Measurements from ENCODE around the gene YPEL2. TPM values are rescaled to one million over a fixed set of nuclear protein-coding genes. Genes with fewer than 3 reads are reported as not detected.
"Not testable (repeated sequence)": the region's sequence is repeated elsewhere in the genome, so short reads cannot be mapped to it uniquely, and the experiment has no call there.

The YPEL2 gene
- total RNA-seq, 1 donor from 2014 or later, result 37.3 TPM

DNA sequence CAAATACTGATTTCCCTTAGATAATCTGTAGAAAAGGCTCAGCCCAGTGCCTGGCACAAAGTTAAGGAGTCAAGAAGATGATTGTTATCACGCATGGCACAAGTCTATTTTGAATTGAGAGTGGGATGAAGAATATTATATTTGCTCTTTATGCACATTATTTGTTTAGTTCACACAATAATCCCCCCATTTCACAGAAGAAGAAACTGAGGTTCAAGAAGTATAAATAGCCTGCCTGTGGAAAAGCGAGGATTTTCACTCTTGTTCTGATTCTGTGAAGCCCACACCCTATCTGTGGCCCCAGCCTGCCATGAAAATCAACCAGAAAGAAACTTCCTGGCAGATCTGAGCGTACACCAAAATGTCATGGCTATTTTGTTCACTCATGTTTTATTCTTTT, 73.0 kb downstream of the YPEL2 start:
- no peak for DNase-seq (ENCODE audit: low read depth)

DNA sequence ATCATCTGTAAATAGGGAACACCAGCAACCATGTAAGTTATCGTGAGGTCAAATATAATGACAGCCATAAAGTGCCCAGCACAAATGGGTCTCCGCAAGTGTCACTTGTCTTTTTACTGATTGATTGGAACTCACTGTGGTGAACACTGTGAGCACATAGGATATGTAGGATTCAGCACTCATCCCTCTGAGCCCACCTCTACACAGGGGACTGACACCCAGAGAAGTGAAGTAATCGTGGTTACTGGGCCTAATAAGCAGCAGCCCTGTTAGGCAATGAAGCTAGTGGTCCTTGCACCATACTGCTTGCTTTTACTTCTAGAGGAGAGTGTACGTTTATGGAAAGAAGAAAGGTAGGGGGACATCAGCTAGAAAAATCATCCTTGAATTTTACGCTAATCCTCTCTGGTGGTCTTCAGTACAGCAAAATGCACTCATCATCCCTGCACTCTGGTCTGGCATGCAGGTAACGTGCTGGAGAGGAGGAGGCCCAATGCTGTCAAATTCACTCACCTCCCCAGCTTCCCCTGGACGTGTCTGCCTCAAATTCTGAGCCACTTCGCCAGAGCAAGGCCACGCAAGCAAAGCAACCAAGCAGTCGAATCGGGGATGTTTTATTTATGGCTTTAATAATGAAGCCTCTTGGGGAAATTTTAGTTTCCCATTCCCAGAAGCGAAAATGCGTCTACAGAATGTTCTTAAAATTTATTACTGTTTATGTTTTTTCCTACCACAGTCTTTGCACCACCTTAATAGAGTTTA, 74.7 kb downstream of the YPEL2 start:
- DNase-seq (ENCODE audit: low read depth), result no peak

DNA sequence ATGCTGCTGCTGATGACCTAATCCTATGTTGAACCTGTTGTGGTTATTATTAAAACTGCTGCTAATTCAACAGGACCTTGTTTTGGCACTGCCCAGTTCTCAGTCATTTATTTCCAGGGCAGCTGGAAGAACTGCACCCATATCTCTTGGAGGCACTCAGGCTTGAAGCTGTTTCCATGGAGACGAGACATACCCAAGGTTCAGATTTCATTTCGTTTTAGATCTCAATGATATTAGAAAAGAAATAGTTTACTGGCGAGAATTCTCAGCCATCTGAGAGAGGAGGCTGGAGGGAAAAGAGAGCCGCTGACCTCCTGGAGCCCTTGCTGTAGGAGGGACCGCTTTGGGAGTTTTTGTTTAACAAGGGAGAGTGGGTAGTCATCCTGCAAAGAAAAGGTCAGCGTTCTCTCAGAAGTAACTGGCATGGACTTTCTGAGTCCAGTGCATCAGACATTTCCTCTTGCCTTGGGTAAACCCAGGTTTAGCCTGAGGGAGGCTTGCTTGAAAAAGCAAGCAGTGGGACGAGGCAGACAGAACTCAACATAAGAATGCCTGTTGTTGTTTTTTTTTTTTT, 75.4 kb downstream of the YPEL2 start:
- peak; percentile 96 for DNase-seq (ENCODE audit: low read depth)

DNA sequence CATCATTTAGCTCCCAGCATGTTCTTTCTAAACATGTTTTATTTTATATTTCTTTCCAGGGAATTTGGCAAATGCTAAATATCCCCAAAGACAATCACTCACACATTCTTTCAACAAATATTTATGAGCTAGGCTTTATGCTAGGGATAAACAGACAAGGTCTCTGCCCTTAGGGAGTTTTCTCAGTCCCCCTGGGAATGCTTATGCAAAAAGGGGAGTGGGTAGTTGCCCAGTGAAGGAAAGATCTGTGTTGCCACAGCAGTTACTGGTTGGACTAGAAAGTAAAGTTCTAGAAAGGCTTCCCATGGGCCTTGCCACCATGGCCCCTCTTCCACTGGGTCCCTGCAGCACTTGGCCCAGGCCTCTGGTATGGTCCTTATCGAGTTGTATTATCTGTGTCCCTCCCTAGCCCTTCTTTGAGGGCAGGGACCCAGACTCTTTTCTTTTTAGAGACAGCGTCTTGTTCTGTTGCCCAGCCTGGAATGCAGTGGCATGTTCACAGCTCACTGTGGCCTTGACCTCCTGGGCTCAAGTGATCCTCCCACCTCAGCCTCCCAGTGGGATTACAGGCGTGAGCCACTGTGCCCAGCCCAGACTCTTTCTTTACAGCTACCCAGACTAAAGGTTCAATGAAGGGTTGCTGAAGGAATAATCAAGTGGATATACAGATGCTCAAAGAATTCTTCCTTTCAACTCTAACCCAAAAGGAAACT, 78.0 kb downstream of the YPEL2 start:
- no peak for DNase-seq (ENCODE audit: low read depth)

DNA sequence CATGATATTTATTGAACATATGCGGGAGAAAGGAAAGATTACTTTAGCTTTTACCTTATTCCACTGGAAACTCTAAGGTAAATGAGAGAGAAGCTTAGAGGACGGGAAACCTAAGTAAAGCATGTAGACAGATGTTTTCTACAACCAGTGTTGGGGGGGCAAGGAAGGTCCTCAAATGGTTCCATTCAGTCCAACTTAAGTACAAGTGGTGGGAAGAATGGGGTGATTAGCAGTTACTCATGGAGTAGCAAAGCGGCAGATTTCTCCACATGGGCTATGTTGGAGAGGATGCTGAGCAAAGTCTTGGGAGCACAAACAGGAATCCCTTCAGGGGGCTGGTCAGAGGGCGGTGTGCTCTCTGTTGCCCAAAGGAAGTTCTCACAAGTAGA, 78.6 kb downstream of the YPEL2 start:
- DNase-seq (ENCODE audit: low read depth), result no peak

DNA sequence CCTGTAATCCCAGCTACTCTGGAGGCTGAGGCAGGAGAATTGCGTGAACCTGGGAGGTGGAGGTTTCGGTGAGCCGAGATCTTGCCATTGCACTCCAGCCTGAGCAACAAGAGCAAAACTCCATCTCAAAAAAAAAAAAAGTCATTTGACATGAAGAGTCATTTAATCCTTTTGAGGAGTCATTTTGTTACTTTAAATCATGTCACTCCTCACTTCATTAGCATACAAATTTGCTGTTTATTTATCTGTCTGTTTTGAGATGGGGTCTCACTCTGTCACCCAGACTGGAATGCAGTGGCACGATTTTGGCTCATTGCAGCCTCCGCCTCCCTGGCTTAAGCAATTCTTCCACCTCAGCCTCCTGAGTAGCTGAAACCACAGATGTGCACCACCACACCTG, 81.0 kb downstream of the YPEL2 start:
- not testable (repeated sequence) for DNase-seq (ENCODE audit: low read depth)

DNA sequence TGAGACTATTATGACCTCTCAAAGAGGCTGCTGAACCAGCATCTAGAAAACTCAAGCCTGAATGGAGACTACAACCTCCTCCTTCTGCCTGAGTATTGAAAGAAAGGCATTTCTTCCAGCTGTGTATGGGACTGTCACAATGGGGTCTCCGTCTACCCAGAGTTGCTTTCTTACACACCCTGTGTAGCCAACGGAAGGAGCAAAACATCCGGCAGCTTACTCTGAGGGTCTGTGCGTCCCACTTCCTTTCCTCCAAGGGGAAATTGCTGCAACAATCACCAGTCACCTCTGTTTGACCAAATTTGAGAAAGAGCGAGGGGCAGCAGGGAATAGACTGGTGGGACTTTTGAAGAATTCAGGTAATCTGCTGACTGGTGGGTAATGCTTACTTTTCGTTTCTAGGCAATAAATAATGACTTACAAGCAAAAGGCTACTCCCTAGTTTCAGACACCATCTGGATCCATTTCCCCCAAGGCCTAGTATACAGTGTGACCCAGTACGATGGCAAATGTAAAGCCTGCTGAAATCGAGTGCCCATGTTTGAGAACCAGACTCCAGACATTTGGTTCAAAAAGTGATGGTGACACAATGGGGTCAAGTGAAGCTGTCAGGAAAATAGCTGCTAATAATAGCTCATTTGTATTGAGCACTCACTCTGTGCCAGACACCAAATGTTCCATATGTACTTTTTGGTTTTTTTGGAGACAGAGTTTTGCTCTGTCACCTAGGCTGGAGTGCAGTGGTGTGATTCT, 81.7 kb downstream of the YPEL2 start:
- no peak for DNase-seq (ENCODE audit: low read depth)

DNA sequence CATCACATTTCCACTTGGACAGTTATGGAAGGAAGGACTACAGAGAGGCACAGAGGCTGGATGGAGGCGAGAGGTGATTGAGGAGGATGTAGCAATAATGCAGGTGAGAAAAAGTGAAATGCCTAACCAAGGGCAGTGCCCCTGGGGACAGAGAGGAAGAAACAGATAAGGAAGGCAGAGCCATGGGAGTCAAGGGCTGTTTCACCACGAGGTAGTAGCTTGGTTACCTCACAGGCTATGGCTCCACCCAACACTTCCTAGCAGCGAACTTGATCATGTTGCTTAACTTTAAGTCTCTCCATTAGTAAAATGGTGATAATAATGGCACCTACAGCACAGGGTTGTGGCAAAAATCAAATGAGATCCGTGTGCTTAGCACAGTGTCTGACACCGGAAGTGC, 83.9 kb downstream of the YPEL2 start:
- no peak for DNase-seq (ENCODE audit: low read depth)

DNA sequence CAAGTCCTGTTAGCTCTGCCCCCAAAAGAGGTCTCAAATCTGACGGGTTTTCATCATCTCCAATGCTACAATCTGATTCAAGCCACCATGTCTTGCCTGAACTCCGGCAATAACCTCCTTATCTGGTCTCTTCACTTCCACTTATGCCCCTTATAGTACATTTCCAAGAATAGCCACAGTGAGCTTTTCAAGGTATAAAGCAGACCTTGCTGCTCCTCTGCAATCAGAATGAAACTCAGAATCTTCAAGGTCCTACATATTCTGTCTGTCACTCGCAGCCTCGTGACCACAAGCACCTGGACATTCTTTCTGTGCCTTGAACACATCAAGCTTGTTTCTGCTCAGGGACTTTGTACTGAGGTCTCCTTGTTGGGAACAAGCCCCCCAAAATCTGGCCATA, 84.7 kb downstream of the YPEL2 start:
- DNase-seq (ENCODE audit: low read depth), result no peak

DNA sequence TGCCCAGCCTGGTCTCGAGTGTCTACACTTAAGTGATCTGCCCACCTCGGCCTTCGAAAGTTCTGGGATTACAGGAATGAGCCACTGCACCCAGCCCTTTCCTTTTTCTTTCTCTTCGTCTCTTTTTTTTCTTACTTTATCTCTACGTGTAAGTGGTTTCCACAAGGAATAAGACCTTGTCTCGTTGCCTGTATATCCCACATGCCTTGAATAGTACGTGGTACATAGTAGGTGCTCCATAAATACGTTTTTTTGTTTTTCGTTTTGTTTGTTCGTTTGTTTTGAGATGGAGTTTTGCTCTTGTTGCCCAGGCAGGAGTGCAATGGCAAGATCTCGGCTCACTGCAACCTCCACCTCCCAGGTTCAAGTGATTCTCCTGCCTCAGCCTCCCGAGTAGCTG, 86.0 kb downstream of the YPEL2 start:
- no peak for DNase-seq (ENCODE audit: low read depth)

DNA sequence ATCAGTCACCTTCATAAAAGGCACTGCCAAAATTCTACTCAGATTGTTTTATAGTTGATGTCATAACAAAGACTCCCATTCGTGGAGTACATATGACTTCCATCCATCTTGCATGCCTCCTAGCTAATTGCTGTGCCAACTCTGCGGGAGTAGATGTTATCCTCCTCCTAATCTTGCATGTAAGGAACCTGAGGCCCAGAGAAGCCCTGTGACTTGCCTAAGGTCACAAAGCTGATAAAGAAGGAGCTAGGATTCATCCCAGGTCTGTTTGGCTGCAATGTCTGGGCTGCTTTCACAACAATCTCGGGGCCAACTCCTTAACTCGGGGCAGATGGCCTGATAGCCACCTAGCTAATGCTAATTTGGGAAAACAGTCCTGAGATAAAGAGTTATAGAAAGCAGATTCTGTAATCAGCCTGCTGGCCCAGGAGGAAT, 87.3 kb downstream of the YPEL2 start:
- no peak for DNase-seq (ENCODE audit: low read depth)

DNA sequence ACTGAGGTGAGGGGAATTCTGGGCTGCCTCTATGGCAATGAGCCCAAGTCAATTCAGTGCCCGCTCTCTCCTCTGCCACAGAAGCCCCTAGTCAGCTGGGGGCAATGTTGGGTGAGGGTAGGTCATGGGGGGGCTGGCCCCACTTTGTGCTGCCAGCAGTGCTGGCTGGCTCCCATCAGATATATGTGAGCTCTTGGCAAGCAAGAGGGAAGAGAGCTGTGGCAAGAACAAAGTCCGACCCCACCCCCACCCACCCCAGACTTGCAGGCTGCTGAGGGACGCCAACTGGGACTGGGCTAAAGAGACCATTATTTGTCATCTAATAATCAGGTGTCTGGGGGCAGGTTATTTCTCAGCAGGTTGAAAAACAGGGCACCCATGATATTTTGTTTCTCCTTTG, 89.4 kb downstream of the YPEL2 start:
- no peak for DNase-seq (ENCODE audit: low read depth)

DNA sequence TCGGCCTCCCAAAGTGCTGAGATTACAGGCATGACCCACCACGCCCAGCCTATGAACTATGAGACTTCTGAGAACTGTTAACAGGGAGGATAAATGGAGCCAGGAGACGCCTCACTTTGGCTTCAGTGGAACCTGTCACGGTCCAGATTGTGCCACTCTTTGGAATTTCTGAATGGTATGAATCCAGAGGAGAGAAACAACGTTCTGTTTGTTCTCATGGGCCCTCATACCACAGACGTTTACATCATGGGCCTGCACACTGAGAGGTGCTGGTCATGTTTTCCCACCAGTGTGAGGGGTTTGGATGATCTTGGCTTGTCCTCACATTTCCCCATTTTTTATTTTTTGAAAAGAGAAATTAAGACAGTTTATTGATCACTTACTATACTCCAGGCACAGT, 90.3 kb downstream of the YPEL2 start:
- DNase-seq (ENCODE audit: low read depth), result no peak

DNA sequence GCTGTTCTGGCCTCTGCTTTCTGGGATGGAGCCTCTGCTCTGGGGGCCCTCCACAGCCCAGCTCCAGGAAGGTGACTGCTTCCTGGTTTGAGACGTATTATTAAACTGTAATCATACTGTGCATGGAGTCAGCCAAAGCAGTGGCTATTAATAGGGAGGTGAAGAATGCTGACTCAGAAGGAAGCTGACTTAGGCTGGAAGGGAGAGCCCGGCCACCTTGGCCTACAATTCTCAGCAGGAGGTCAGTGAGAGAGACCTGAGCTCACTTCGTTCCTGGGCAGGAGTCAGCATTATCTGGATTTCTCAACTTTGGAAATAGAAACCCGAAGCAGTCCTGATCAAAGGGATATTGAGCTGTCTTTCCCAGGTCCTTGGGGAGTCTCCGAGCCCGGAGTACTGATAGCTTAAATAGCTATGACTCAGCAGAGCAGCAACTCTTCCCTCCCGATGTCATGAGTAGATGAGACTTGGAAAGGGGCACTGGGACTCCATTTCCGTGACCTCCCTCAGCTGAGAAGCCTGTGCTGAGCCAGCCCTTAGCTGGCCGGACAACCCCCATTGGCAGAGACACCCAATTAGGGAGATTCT, 91.8 kb downstream of the YPEL2 start:
- peak; percentile 97 for DNase-seq (ENCODE audit: low read depth)

DNA sequence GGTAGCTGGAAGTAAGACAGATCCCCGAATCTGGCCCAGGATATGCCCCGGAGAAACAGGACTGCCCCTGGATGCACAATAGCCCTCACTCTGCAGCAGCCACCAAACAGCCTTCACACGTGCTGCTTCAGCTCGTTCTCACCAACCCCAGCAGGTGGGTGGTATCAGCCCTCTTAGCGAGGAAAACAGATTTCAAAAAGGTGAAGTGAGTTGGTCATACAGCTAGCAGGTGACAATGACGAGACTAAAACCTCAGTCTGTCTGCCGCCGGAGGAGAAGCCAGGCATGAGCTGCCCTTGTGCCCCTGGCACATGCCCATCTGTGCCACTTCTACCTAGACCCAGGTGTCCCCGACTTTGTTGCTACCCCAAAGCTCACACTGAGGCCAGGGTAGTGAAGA, 92.4 kb downstream of the YPEL2 start:
- DNase-seq (ENCODE audit: low read depth), result no peak

DNA sequence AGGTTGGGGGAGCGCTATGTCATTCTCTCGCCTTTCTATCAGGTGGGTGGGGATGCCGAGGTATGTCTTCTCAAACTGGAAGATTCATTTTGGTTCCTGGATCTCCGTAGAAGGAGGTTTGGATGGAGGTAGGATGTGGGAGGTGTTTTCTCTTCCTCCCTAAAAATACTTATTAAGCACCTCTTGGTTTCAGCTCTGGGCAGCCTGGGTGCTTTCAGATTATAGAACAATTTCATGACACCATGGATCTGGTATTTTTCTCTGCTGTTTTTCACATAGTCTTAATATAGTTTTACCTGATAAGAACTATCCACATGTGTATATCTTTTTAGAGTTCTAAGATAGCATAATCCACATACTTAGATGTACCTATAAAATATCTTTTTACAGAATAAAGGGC, 92.9 kb downstream of the YPEL2 start:
- DNase-seq (ENCODE audit: low read depth), result no peak

DNA sequence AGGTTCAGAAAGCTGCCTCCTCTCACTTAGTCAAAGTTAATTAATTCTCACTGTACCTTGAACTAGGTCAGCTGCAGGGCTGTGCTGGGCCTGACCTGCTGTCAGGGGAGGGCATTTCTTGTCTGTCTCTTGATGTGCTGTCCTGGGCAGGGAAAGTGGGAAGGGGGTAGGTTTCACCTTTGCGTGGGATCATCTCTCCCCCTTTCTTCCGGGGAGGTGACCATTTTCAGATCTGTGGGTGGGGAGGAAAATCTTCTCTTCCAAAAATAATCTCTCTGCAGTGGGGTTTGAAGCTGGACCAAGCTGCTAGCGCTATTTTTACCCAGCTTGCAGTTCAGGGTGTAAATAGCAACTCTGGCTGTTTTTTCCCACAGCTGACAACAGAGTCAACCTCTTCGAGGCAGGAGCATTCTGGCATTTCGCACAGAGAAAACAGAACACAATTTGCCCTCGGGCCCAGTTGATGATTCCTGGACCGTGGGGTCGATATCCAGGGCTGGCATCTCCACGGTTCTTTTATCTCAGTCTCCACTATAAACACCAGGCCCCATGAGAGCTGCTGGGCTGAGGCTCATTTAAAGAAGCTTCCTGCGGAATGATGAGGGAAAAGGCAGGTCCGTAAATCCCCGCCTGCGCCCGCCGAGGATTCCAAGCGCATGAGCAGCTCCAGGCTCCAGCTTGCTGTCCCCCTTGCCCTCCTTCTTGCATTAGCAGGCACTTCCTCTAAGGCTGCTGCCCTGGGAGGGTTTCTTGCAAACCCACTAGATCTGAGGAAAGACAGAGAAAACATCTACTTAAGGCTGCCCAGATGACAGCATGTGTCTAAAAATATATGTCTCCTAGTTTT, 93.9 kb downstream of the YPEL2 start:
- DNase-seq (ENCODE audit: low read depth), result peak; percentile 56

DNA sequence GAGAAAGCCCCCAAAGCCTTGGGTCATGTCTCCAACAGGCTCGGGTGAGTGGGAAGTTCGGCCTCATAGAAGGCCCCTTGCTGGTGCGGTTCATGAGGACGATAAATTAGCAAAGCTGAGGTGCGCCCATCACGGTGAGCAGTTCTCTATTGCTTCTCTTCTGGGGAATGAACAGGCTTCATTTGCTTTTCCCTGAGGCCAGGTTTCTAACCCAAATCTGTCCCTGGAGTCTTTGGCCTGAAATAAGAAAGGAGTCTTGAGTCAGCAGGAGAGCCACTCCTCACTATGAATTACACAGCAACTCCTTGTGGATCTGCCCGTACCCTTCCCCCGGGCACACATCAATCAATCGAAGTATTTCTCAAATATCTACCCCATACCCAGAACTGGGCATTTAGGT, 94.6 kb downstream of the YPEL2 start:
- DNase-seq (ENCODE audit: low read depth), result no peak

DNA sequence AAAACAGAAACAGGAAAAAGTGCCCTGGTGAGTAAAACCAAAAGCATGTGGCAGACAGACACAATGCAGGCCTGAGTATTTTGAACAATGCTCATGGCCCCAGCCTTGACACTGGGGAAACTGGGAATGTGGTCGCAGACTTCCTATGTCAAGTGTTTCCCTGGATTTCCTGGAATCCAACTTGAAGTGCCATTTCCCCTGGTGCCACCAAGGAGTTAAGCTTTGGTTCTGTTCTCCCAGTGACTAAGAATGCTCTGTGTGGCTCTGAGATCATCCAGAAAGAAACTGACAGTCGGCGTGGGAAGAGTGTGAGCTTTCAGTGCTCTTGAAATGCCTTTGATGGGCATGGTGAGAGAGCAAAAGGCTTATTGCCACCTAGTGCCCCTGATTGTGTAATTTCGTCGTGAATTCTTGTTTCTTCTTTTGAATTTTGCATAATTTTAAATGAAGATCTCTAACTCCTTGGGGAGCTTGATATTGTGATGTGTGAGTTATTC, 96.0 kb downstream of the YPEL2 start:
- DNase-seq (ENCODE audit: low read depth), result peak; percentile 95

DNA sequence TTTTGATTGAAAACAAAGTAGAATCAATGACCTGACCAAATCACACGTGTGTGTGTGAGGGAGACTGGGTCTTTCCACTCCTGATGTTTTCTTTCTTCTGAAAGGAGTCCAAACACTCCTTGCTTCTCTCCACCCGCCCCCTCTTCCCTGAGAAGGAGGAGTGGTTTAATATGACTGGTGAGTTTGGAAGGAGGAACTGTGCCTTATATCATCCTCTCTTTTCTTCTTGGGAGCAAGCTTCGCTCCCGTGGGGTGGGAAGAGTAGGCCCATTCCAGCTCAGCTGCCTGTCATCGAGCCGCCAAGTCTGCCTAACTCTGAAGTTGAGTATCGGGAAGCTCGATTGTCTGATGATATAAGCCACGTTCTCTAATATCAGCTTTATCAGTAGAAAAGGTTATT, 96.5 kb downstream of the YPEL2 start:
- peak; percentile 54 for DNase-seq (ENCODE audit: low read depth)

DNA sequence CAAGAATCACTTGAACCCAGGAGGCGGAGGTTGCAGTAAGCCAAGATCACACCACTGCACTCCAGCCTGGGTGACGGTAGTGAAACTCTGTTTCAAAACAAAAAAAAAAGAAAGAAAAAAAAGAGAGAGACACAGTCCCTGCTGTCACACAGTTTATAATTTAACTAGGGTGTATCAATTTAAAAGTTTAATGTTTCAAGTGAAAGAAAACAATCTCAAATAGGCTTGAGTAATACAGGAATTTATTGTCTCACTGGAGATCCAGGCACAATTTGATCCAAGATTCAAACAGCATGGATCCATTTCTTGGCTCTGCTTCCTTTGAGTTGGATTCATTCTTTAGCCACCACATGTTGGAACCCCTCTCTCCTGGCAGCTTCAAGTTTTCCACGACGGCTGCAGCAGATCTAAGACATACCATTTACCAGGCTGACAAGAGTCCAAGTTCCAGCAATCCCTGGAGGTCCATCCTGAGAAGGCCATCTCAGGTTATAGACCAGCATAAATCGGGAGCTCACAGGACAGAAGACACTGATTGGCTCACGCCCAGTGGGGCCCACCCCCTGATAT, 97.5 kb downstream of the YPEL2 start:
- peak; percentile 87 for DNase-seq (ENCODE audit: low read depth)
